ENCODE results near the gene NRTN. TPM values are rescaled to one million over a fixed set of nuclear protein-coding genes. Genes with fewer than 3 reads are reported as not detected.
A peak's percentile ranks its signal among the peaks of the same experiment; 100 is the strongest.

NRTN gene
- total RNA-seq, 3 donors from 2014 or later (not counting 1 experiment from before 2014, with no cell fraction given): 0.33 to 0.34 TPM; not detected in 1

GRCh38 chr19:5827891-5828660 is 23.2 kb downstream of the NRTN start:
- ATAC-seq (peak; percentile 80 to 94 (median 84)), DNase-seq (peak; percentile 95 to 96)
- intact Hi-C loops (cut with micrococcal nuclease): no loop called here
- WGBS (ENCODE audit: insufficient coverage): under 1% methylated on average over 91 of the region's 91 CpGs
- Mint-ChIP-seq H3K36me3 (no peaks in the 10 kb centered on the region), H3K9me3 (no peaks in the 10 kb centered on the region), H3K27me3 (ENCODE audit: low read depth in 2 of 2) (peaks cover 0 to 8% of the 10 kb centered on the region in 2 donors), H3K4me3 (peak overlapping the region; percentile 98), H3K4me1 (peaks cover 15 to 16% of the 10 kb centered on the region in 2 donors), H3K27ac (peak overlapping the region; percentile 94 to 99)
- H3K4me3 ChIP-seq (ENCODE audit: low read length): peak overlapping the region; percentile 58
- no peaks in the 10 kb centered on the region for H3K36me3 ChIP-seq (ENCODE audit: control insufficient read depth, insufficient read depth, low read length)
- peaks cover 26% of the 10 kb centered on the region for H3K4me1 ChIP-seq (ENCODE audit: control insufficient read depth, insufficient read depth, low read length)
- no peak for TF ChIP-seq CTCF (IDR thresholded peaks at IDR 0.05)
- no peaks in the 10 kb centered on the region for H3K9me3 ChIP-seq (ENCODE audit: control insufficient read depth, insufficient read depth, low read length)
- H3K27me3 ChIP-seq (ENCODE audit: control insufficient read depth, insufficient read depth, low read length): no peaks in the 10 kb centered on the region
- H3K27ac ChIP-seq (ENCODE audit: low read length): peak overlapping the region; percentile 78

GRCh38 chr19:5828661-5829566 is 24.0 kb downstream of the NRTN start:
- Histone ChIP-seq H3K4me3 (ENCODE audit: low read length) (peak overlapping the region; percentile 58), H3K4me1 (ENCODE audit: control insufficient read depth, insufficient read depth, low read length) (peaks cover 26% of the 10 kb centered on the region), H3K36me3 (ENCODE audit: control insufficient read depth, insufficient read depth, low read length) (no peaks in the 10 kb centered on the region), H3K27me3 (ENCODE audit: control insufficient read depth, insufficient read depth, low read length) (no peaks in the 10 kb centered on the region), H3K27ac (ENCODE audit: low read length) (peak overlapping the region; percentile 78), H3K9me3 (ENCODE audit: control insufficient read depth, insufficient read depth, low read length) (no peaks in the 10 kb centered on the region)
- DNase-seq: peak in 1 of 2 donors; percentile 39
- H3K4me3 Mint-ChIP-seq: peak overlapping the region; percentile 98
- H3K9me3 Mint-ChIP-seq: no peaks in the 10 kb centered on the region
- intact Hi-C loops (cut with micrococcal nuclease): no loop called here
- 5% methylated on average over 41 of the region's 47 CpGs for WGBS (ENCODE audit: insufficient coverage)
- H3K4me1 Mint-ChIP-seq: peaks cover 15 to 16% of the 10 kb centered on the region in 2 donors
- peaks cover 0 to 8% of the 10 kb centered on the region in 2 donors for H3K27me3 Mint-ChIP-seq (ENCODE audit: low read depth in 2 of 2)
- ATAC-seq: no peak
- TF ChIP-seq CTCF (IDR thresholded peaks at IDR 0.05): no peak
- peak overlapping the region; percentile 94 to 99 for H3K27ac Mint-ChIP-seq
- H3K36me3 Mint-ChIP-seq: no peaks in the 10 kb centered on the region

GRCh38 chr19:5829567-5830310 is 24.9 kb downstream of the NRTN start:
- H3K4me3 Mint-ChIP-seq: peak overlapping the region; percentile 52
- Histone ChIP-seq H3K27ac (ENCODE audit: low read length) (no peak overlapping the region), H3K9me3 (ENCODE audit: control insufficient read depth, insufficient read depth, low read length) (no peaks in the 10 kb centered on the region), H3K36me3 (ENCODE audit: control insufficient read depth, insufficient read depth, low read length) (no peaks in the 10 kb centered on the region), H3K27me3 (ENCODE audit: control insufficient read depth, insufficient read depth, low read length) (no peaks in the 10 kb centered on the region), H3K4me3 (ENCODE audit: low read length) (no peak overlapping the region), H3K4me1 (ENCODE audit: control insufficient read depth, insufficient read depth, low read length) (peaks cover 26% of the 10 kb centered on the region)
- ATAC-seq: no peak
- no peak for TF ChIP-seq CTCF (IDR thresholded peaks at IDR 0.05)
- H3K36me3 Mint-ChIP-seq: no peaks in the 10 kb centered on the region
- H3K4me1 Mint-ChIP-seq: peaks cover 15 to 16% of the 10 kb centered on the region in 2 donors
- no peaks in the 10 kb centered on the region for H3K9me3 Mint-ChIP-seq
- intact Hi-C loops (cut with micrococcal nuclease): no loop called here
- peaks cover 0 to 8% of the 10 kb centered on the region in 2 donors for H3K27me3 Mint-ChIP-seq (ENCODE audit: low read depth in 2 of 2)
- no peak for DNase-seq
- 78% methylated on average over 34 of the region's 34 CpGs for WGBS (ENCODE audit: insufficient coverage)
- peak overlapping the region in 1 of 2 donors; percentile 66 for H3K27ac Mint-ChIP-seq
